ENCODE measurements around the gene YIPF6. TPM values are rescaled to one million over a fixed set of nuclear protein-coding genes. Genes with fewer than 3 reads are reported as not detected.

YIPF6 gene
- total RNA-seq, 1 experiment from 2014 or later, result 61.3 TPM

- Histone ChIP-seq H3K9me3 (ENCODE audit: control insufficient read depth, insufficient read depth, low read depth, low read length) (no peaks in the 10 kb centered on the region), H3K27me3 (ENCODE audit: control insufficient read depth, insufficient read depth, low read length) (no peaks in the 10 kb centered on the region), H3K27ac (ENCODE audit: low read length) (no peak overlapping the region), H3K36me3 (ENCODE audit: control insufficient read depth, insufficient read depth, low read length) (no peaks in the 10 kb centered on the region), H3K4me1 (ENCODE audit: control insufficient read depth, insufficient read depth, low read length) (no peaks in the 10 kb centered on the region), H3K4me3 (ENCODE audit: low read depth in 2 of 2, low read length in 2 of 2) (no peak overlapping the region)
- in situ Hi-C loops (cut with HindIII; ENCODE audit: low pct_unique_long_range_greater_than_20kb, low sequenced_read_pairs), result no loop called here
- ChIA-PET POLR2A (no interaction called here), CTCF (interaction anchor here (0.5 to 0.7 kb wide), 2 partner anchors 8 to 30 kb away, joined by 5 to 17 read pairs; no protein-coding TSS in a partner anchor)
- DNase-seq (ENCODE audit: low read depth, low spot score) (no peak), ATAC-seq (no peak)
- TF ChIP-seq TCF7L2 (IDR thresholded peaks at IDR 0.05; ENCODE audit: low read depth, low read length) (no peak), POLR2AphosphoS5 (IDR thresholded peaks at IDR 0.05; ENCODE audit: low read depth, low read length) (no peak), CTCF (IDR thresholded peaks at IDR 0.05) (no peak), REST (IDR thresholded peaks at IDR 0.05; ENCODE audit: insufficient read depth in 1 of 2, low read depth in 2 of 2, low read length in 1 of 2) (no peak), SIN3A (IDR thresholded peaks at IDR 0.05; ENCODE audit: borderline replicate concordance, insufficient read depth, low read depth, low read length) (no peak)
- intact Hi-C loops (cut with micrococcal nuclease; ENCODE audit: unreplicated experiment), result no loop called here
- BruUV-seq (replicated peaks), result no TSS peak
These were observed 11.6 kb upstream of the YIPF6 start for GRCh38 chrX:68487254-68487653.

- Histone ChIP-seq H3K27me3 (ENCODE audit: control insufficient read depth, insufficient read depth, low read length) (no peaks in the 10 kb centered on the region), H3K36me3 (ENCODE audit: control insufficient read depth, insufficient read depth, low read length) (no peaks in the 10 kb centered on the region), H3K9me3 (ENCODE audit: control insufficient read depth, insufficient read depth, low read depth, low read length) (no peaks in the 10 kb centered on the region), H3K27ac (ENCODE audit: low read length) (no peak overlapping the region), H3K4me3 (ENCODE audit: low read depth in 2 of 2, low read length in 2 of 2) (no peak overlapping the region), H3K4me1 (ENCODE audit: control insufficient read depth, insufficient read depth, low read length) (no peaks in the 10 kb centered on the region)
- CTCF ChIA-PET, result interaction anchor here (0.7 kb wide), 2 partner anchors 29 to 112 kb away, joined by 6 to 17 read pairs; no protein-coding TSS in a partner anchor
- TF ChIP-seq POLR2AphosphoS5 (IDR thresholded peaks at IDR 0.05; ENCODE audit: low read depth, low read length) (no peak), SIN3A (IDR thresholded peaks at IDR 0.05; ENCODE audit: borderline replicate concordance, insufficient read depth, low read depth, low read length) (no peak), TCF7L2 (IDR thresholded peaks at IDR 0.05; ENCODE audit: low read depth, low read length) (no peak), CTCF (IDR thresholded peaks at IDR 0.05) (no peak), REST (IDR thresholded peaks at IDR 0.05; ENCODE audit: insufficient read depth in 1 of 2, low read depth in 2 of 2, low read length in 1 of 2) (no peak)
- ATAC-seq, result no peak
- no TSS peak for BruUV-seq (replicated peaks)
- in situ Hi-C loops (cut with HindIII; ENCODE audit: low pct_unique_long_range_greater_than_20kb, low sequenced_read_pairs), result no loop called here
- POLR2A ChIA-PET, result no interaction called here
- no peak for DNase-seq (ENCODE audit: low read depth, low spot score)
- intact Hi-C loops (cut with micrococcal nuclease; ENCODE audit: unreplicated experiment), result no loop called here
These were observed 10.9 kb upstream of the YIPF6 start for GRCh38 chrX:68487924-68488323.
